ENCODE results near the gene NFE2L3. TPM values are rescaled to one million over a fixed set of nuclear protein-coding genes. Genes with fewer than 3 reads are reported as not detected.

NFE2L3 gene
- polyA plus RNA-seq, 1 experiment, result 63.5 TPM

- TF ChIP-seq, protein P1, sequence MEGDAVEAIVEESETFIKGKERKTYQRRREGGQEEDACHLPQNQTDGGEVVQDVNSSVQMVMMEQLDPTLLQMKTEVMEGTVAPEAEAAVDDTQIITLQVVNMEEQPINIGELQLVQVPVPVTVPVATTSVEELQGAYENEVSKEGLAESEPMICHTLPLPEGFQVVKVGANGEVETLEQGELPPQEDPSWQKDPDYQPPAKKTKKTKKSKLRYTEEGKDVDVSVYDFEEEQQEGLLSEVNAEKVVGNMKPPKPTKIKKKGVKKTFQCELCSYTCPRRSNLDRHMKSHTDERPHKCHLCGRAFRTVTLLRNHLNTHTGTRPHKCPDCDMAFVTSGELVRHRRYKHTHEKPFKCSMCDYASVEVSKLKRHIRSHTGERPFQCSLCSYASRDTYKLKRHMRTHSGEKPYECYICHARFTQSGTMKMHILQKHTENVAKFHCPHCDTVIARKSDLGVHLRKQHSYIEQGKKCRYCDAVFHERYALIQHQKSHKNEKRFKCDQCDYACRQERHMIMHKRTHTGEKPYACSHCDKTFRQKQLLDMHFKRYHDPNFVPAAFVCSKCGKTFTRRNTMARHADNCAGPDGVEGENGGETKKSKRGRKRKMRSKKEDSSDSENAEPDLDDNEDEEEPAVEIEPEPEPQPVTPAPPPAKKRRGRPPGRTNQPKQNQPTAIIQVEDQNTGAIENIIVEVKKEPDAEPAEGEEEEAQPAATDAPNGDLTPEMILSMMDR (IDR thresholded peaks at IDR 0.05; ENCODE audit: low read depth, low read length), result no peak
- no peak overlapping the region for H3K4me3 ChIP-seq (ENCODE audit: low read depth, low read length)
- no peak for DNase-seq (ENCODE audit: low read depth, low spot score)
- no peak overlapping the region for H3K27ac ChIP-seq (ENCODE audit: low read depth, low read length)
- no peaks in the 10 kb centered on the region for H3K27me3 ChIP-seq (ENCODE audit: control insufficient read depth, insufficient read depth, low read length)
- ChIA-PET CTCF (interaction anchor here (0.6 to 10.3 kb wide), 4 partner anchors 37 to 486 kb away, joined by 3 to 165 read pairs (median 4); no protein-coding TSS in a partner anchor), POLR2A (interaction anchor here (0.6 to 0.7 kb wide), 4 partner anchors 15 to 1080 kb away, joined by 3 to 5 read pairs (median 4); no protein-coding TSS in a partner anchor)
- H3K9me3 ChIP-seq (ENCODE audit: control insufficient read depth, insufficient read depth, low read length), result peaks cover 2% of the 10 kb centered on the region; the same call in 1 of the 2 replicates
Measured at GRCh38 chr7:26195182-26195581, 43.2 kb downstream of the NFE2L3 start.

DNA sequence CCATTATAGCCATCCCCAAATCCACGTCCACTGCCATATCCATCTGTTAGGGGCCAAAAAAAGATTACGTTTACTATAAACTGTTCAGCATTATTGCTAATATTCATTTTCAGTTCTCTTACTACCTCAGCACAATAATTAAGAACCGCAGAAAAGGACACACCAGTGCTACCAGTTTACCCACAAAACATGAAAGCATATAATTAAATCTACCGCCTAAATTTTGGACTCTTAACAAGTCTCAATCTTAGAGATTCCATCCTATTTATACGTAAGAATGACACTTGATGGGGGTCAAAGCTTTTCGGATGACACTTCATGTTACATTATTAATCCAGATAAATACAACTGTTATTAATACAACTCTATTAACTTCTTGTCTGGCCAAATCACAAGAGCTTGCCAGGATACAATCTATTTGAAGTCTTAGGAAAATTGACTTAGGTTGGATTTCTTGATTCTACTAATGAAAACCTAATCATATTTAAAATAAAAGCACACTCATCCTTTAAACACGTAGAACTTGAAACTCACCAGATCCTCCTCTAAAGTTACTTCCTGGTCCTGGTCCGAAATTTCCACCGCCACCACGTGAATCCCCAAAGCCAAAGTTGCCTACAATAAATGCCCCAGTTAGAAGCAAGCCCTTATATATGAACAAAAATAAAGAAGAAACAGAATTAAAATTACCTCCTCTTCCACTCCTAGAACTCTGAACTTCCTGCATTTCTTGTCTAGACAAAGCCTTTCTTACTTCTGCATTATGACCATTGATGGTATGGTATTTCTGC is 44.1 kb downstream of the NFE2L3 start:
- H3K9me3 ChIP-seq (ENCODE audit: control insufficient read depth, insufficient read depth, low read length), result peaks cover 5% of the 10 kb centered on the region; the same call in 1 of the 2 replicates
- H3K27me3 ChIP-seq (ENCODE audit: control insufficient read depth, insufficient read depth, low read length), result no peaks in the 10 kb centered on the region
- TF ChIP-seq, protein P1 (IDR thresholded peaks at IDR 0.05; ENCODE audit: low read depth, low read length), result no peak
- ChIA-PET POLR2A (no interaction called here), CTCF (interaction anchor here (1.3 to 10.3 kb wide), 4 partner anchors 15 to 303 kb away, joined by 3 to 165 read pairs (median 12); no protein-coding TSS in a partner anchor)
- no peak overlapping the region for H3K27ac ChIP-seq (ENCODE audit: low read depth, low read length)
- peak overlapping the region; percentile 7; the same call in 1 of the 2 replicates for H3K4me3 ChIP-seq (ENCODE audit: low read depth, low read length)
- no peak for DNase-seq (ENCODE audit: low read depth, low spot score)

GRCh38 chr7:26197153-26198115 is 45.4 kb downstream of the NFE2L3 start:
- ChIA-PET CTCF (interaction anchor here (0.6 to 10.3 kb wide), 25 partner anchors 9 to 981 kb away, joined by 3 to 165 read pairs (median 5); partner anchors contain the start of gene NFE2L3), POLR2A (interaction anchor here (0.5 to 2.1 kb wide), 5 partner anchors 9 to 917 kb away, joined by 3 to 8 read pairs (median 3); partner anchors contain the start of gene NFE2L3)
- Histone ChIP-seq H3K9me3 (ENCODE audit: control insufficient read depth, insufficient read depth, low read length) (peaks cover 5% of the 10 kb centered on the region; the same call in 1 of the 2 replicates), H3K27ac (ENCODE audit: low read depth, low read length) (no peak overlapping the region), H3K27me3 (ENCODE audit: control insufficient read depth, insufficient read depth, low read length) (no peaks in the 10 kb centered on the region), H3K4me3 (ENCODE audit: low read depth, low read length) (peak overlapping the region; percentile 97)
- DNase-seq (ENCODE audit: low read depth, low spot score), result no peak
- TF ChIP-seq, protein P1 (IDR thresholded peaks at IDR 0.05; ENCODE audit: low read depth, low read length), result no peak

GRCh38 chr7:26198133-26198780 is 46.3 kb downstream of the NFE2L3 start:
- Histone ChIP-seq H3K9me3 (ENCODE audit: control insufficient read depth, insufficient read depth, low read length) (peaks cover 5% of the 10 kb centered on the region; the same call in 1 of the 2 replicates), H3K27ac (ENCODE audit: low read depth, low read length) (no peak overlapping the region), H3K4me3 (ENCODE audit: low read depth, low read length) (peak overlapping the region; percentile 97), H3K27me3 (ENCODE audit: control insufficient read depth, insufficient read depth, low read length) (no peaks in the 10 kb centered on the region)
- ChIA-PET CTCF (interaction anchor here (0.6 to 10.3 kb wide), 25 partner anchors 9 to 981 kb away, joined by 3 to 165 read pairs (median 4); partner anchors contain the start of gene NFE2L3), POLR2A (interaction anchor here (0.5 to 2.1 kb wide), 8 partner anchors 10 to 916 kb away, joined by 3 to 8 read pairs (median 3); partner anchors contain the start of gene NFE2L3)
- no peak for DNase-seq (ENCODE audit: low read depth, low spot score)
- TF ChIP-seq, protein P1 (IDR thresholded peaks at IDR 0.05; ENCODE audit: low read depth, low read length), result peak; percentile 61
